Amygdala (tissue), 56 donors: ENCODE results near the gene PLIN3.
"Not testable (repeated sequence)": the region's sequence is repeated elsewhere in the genome, so short reads cannot be mapped to it uniquely, and the experiment has no call there.

ENCODE experiments used
- DNase-seq, 56 donors: peaks; one replicate each; lab custom pipeline; 2025; lab: John Stamatoyannopoulos, UW

The PLIN3 gene

GRCh38 chr19:4896372-4896771 lies 28.9 kb upstream of the PLIN3 start:
- no peak for DNase-seq

GRCh38 chr19:4892962-4893361 lies 25.5 kb upstream of the PLIN3 start:
- not testable (repeated sequence) for DNase-seq

- no peak for DNase-seq
These were observed 23.6 kb upstream of the PLIN3 start for GRCh38 chr19:4891066-4891465.

GRCh38 chr19:4889034-4889815 lies 21.8 kb upstream of the PLIN3 start:
- DNase-seq = no peak

GRCh38 chr19:4887803-4888202 lies 20.3 kb upstream of the PLIN3 start:
- not testable (repeated sequence) for DNase-seq

GRCh38 chr19:4884993-4885392 lies 17.5 kb upstream of the PLIN3 start:
- DNase-seq = not testable (repeated sequence)

GRCh38 chr19:4882874-4883273 lies 15.4 kb upstream of the PLIN3 start:
- DNase-seq = not testable (repeated sequence)

GRCh38 chr19:4879041-4879440 lies 11.6 kb upstream of the PLIN3 start:
- no peak for DNase-seq

GRCh38 chr19:4878491-4878968 lies 11.1 kb upstream of the PLIN3 start:
- DNase-seq = peak in 32 of 56 donors; percentile 28 to 86 (median 66)

- peak; percentile 63 to 96 (median 86) for DNase-seq
These were observed 10.5 kb upstream of the PLIN3 start for GRCh38 chr19:4877753-4878490.

GRCh38 chr19:4873930-4874329 lies 6.5 kb upstream of the PLIN3 start:
- DNase-seq = no peak

GRCh38 chr19:4871711-4872110 lies 4.2 kb upstream of the PLIN3 start:
- DNase-seq = no peak

GRCh38 chr19:4870025-4870700 lies 2.7 kb upstream of the PLIN3 start:
- DNase-seq = peak in 1 of 56 donors; percentile 11

GRCh38 chr19:4868286-4868834 lies 893 bp upstream of the PLIN3 start:
- DNase-seq = no peak

- peak in 13 of 56 donors; percentile 3 to 46 (median 14) for DNase-seq
These were observed 657 bp downstream of the PLIN3 start for GRCh38 chr19:4866595-4867424.

- no peak for DNase-seq
These were observed 6.3 kb downstream of the PLIN3 start for GRCh38 chr19:4861147-4861546.

GRCh38 chr19:4859697-4860096 lies 7.8 kb downstream of the PLIN3 start:
- no peak for DNase-seq

- peak in 13 of 56 donors; percentile 3 to 54 (median 16) for DNase-seq
These were observed 11.0 kb downstream of the PLIN3 start for GRCh38 chr19:4856468-4856867.

GRCh38 chr19:4853506-4853905 lies 14.0 kb downstream of the PLIN3 start:
- DNase-seq = not testable (repeated sequence)

- DNase-seq = no peak
These were observed 15.0 kb downstream of the PLIN3 start for GRCh38 chr19:4852484-4852883.
